HG02943 (cell line): ENCODE measurements around the gene FAAH.

ENCODE experiments used
- ATAC-seq: cut with Tn5 transposase; IDR thresholded peaks from one replicate; pipeline ENCODE4 v1.9.1; 2021; ENCODE audit warnings: mild to moderate bottlenecking, low read depth, moderate library complexity; ENCODE audit not compliant: unreplicated experiment

FAAH gene

DNA sequence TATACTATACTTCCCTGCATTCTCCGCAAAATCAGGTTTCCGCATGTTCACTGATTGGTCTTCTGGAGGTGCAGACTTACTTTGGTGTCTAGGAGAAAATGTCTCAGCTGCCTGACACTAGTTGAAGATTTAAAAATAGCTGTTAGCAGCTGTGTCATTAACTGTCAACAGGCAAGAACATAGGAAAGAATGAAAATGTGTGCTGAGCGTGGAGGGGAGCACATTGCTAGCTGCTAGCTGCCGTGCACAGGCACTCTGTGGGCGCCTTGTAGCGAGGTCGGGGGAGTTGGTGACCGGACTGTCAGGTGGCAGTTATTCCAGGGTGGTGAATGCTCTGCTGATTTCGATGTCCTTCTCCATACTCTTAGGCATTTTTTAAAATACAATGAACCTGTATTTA, 5.2 kb downstream of the FAAH start:
- no peak for ATAC-seq

GRCh38 chr1:46400421-46400820, 6.3 kb downstream of the FAAH start:
- ATAC-seq = no peak

- no peak for ATAC-seq
Measured at GRCh38 chr1:46401154-46401913, 7.2 kb downstream of the FAAH start.

- ATAC-seq = no peak
Measured at GRCh38 chr1:46401964-46402626, 8.0 kb downstream of the FAAH start.

DNA sequence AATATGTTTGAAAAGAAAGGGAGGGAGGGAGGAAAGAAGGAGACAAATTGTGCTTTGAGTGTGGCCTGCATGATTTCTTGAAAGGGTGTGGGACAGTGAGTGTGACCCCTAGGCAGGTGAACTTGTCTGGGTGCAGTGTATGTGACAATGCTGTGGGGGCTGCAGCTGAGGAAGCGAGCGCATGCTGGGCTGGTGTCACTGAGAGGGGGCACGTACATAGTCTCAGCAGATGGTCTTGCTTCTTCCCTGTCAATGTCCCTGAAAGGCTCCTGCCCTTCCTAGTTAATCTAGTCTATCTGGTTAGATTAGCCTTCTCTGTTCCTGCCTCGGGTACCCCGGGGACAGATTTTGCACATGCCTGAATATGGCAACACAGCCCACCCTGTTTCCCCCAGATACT, 9.8 kb downstream of the FAAH start:
- ATAC-seq = no peak

DNA sequence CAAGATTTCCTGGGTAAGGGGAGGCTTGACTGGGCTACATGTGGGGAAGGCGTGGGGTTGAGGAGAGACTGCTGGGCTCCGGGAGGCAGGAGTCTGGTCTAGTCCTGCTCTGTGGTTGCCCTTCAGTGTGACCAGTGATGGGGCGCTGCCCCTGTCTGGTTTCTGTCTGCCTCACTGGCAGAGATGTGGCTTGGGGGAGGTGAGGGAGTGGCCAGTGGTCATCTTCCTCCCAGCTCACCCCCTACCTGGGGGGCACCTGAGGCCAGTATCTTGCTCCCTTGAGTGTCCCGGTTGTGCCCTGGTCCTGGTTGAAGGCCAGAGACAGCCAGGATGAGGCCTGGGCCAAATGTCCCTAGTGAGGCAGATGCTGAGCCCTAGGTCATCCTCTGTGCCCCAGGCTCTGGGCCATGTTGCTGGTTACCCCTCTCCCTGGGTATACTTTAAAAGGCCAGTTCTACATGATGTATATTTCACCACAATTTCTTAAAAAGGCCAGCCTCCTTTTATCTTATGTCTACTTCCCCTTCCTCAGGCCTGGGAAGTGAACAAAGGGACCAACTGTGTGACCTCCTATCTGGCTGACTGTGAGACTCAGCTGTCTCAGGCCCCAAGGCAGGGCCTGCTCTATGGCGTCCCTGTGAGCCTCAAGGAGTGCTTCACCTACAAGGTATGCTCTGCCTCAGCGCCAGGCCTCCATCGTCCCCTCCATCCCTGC, 10.5 kb downstream of the FAAH start:
- no peak for ATAC-seq

DNA sequence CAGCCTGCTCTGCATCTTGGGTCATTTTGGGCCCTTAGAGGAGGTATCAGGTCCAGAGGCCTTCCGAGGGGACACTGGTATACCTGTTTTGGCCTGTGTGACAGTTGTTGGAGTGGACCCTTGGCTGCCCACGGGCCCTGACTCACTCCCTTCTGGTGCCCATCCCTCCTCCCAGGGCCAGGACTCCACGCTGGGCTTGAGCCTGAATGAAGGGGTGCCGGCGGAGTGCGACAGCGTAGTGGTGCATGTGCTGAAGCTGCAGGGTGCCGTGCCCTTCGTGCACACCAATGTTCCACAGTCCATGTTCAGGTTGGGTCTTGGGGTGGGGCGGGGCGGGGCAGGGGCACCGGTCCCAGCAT, 11.1 kb downstream of the FAAH start:
- no peak for ATAC-seq

DNA sequence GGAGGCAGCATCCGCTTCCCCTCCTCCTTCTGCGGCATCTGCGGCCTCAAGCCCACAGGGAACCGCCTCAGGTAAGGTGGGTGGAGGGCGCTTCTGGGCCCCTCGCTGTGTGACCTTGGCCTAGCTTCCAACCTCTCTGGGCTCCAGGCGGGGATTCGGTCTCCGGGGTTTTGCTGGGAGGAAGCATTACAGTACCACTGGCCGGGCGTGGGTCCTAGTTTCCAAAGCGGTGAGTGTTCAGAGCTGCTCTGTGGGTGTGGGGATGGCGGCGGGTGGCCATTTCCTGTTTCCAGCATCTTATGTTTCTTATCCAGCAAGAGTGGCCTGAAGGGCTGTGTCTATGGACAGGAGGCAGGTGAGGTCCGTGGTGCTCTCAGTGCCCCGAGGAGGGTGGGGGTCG, 11.6 kb downstream of the FAAH start:
- no peak for ATAC-seq

GRCh38 chr1:46406881-46407608, 12.9 kb downstream of the FAAH start:
- no peak for ATAC-seq

DNA sequence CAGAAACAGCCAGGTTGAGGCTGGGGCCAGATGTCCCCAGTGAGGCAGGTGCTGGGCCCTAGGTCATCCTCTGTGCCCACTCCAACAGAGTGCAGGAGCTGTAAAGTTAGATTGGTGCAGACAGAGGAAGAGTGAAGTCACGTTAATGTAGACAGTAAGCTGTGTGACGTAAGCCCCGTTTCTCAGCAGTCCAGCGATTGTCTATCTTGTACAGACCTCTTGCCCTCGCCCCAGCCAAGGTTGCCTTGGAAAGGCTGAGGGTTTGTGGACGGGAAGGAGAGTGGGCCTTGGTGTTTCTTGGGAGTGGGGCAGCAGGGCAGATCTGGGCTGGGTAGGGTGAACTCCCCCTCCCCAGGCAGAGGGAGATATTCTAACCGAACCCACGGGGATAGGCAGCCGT, 13.5 kb downstream of the FAAH start:
- no peak for ATAC-seq

DNA sequence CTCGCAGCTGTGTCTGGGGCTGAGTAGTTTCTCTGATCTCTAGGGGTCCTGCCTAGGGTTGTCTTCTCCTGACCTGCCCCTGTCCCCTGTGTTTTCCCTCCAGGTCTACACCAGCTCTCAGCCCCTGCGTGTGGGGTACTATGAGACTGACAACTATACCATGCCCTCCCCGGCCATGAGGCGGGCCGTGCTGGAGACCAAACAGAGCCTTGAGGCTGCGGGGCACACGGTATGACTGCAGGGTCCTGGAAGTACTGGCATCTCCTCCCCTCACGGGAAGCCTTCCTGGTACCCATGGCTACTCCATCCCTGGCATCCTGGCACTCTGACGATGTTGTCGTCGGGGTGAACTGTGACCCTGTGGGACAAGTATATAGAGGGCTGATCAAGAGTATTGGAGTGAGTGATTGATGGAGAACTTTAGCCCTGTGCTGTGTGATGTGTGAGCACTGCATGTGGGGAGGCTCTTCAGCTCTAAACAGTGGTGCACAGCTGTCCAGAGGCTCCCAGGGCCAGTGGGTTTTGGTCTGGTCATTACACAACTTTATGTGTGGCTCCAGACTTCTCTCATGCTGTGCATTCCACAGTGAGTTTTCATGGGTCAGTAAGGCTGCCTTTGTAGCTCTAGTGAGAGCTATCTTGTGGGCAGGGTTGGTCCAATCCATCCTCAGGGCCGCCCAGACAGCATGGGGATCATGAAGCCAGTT, 14.4 kb downstream of the FAAH start:
- ATAC-seq = no peak

DNA sequence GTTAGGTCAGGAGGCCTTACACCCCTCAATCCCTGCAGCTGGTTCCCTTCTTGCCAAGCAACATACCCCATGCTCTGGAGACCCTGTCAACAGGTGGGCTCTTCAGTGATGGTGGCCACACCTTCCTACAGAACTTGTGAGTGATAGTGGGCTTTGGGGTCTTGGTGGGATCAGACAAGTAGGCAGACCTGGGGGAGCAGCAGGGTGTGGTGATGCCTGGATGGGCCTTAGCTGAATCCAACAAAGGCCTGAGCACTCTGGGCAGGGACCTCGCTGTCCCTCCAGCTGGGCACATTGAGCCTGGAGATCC, 14.9 kb downstream of the FAAH start:
- no peak for ATAC-seq

- ATAC-seq = no peak
Measured at GRCh38 chr1:46410156-46411009, 16.3 kb downstream of the FAAH start.

- no peak for ATAC-seq
Measured at GRCh38 chr1:46411010-46411405, 16.9 kb downstream of the FAAH start.

GRCh38 chr1:46411601-46412341, 17.7 kb downstream of the FAAH start:
- ATAC-seq = no peak

DNA sequence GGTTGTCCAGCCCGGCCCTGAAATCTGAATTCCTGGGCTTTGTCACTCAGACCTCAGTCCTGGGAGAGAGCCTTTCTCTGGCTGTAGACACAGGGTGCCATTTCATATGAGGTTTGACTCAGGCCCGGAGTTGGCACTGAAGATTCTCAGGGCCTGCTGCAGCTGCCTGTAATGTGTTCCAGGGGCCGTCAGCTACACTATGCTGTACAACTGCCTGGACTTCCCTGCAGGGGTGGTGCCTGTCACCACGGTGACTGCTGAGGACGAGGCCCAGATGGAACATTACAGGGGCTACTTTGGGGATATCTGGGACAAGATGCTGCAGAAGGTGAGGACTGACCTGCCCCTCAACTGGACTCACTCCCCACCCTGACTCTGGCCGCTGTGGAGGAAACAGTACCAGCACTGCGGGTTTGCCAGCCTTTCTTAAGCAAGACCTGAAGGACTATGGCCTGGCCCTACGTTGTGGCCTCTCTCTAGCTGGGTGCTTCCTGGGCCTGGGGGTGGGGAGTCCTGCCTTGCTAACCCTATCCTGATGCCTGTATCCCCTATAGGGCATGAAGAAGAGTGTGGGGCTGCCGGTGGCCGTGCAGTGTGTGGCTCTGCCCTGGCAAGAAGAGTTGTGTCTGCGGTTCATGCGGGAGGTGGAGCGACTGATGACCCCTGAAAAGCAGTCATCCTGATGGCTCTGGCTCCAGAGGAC, 18.9 kb downstream of the FAAH start:
- no peak for ATAC-seq

GRCh38 chr1:46413596-46413985, 19.5 kb downstream of the FAAH start:
- ATAC-seq = no peak

GRCh38 chr1:46415514-46415913, 21.4 kb downstream of the FAAH start:
- ATAC-seq = no peak
